GM21737 (cell line): ENCODE results near the gene LEF1.
"Not testable (repeated sequence)": the region's sequence is repeated elsewhere in the genome, so short reads cannot be mapped to it uniquely, and the experiment has no call there.

Experiments used
- ATAC-seq: cut with Tn5 transposase; IDR thresholded peaks from one replicate; pipeline ENCODE4 v1.9.1; 2021; ENCODE audit warnings: mild to moderate bottlenecking, moderate library complexity; ENCODE audit not compliant: unreplicated experiment

LEF1 gene

GRCh38 chr4:108070775-108071174 lies 98.0 kb downstream of the LEF1 start:
- ATAC-seq: no peak

- no peak for ATAC-seq
Observed at GRCh38 chr4:108068442-108068841, 100.3 kb downstream of the LEF1 start.

GRCh38 chr4:108060686-108061321 lies 107.9 kb downstream of the LEF1 start:
- no peak for ATAC-seq

GRCh38 chr4:108060164-108060563 lies 108.6 kb downstream of the LEF1 start:
- ATAC-seq: no peak

- ATAC-seq: no peak
Observed at GRCh38 chr4:108058685-108059440, 109.9 kb downstream of the LEF1 start.

DNA sequence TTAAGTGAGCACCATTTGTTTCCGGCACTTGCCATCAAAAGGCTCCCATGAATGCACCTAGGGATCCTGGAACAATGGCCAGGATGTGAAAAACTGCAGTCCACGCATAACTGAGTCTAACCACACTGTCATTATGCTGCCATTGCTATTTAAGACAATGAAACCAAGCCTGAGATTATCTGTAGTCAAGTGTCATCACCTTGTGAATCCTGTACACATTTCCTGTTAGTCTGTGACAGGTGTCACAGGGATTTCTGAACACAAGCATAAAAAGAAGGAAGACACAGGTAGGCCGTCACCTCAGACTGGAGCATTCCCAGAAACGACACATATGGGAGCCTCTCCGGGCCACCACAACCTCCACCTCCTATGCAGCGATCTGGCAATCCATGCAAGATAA lies 112.3 kb downstream of the LEF1 start:
- no peak for ATAC-seq

- no peak for ATAC-seq
Observed at GRCh38 chr4:108055787-108056186, 112.9 kb downstream of the LEF1 start.

DNA sequence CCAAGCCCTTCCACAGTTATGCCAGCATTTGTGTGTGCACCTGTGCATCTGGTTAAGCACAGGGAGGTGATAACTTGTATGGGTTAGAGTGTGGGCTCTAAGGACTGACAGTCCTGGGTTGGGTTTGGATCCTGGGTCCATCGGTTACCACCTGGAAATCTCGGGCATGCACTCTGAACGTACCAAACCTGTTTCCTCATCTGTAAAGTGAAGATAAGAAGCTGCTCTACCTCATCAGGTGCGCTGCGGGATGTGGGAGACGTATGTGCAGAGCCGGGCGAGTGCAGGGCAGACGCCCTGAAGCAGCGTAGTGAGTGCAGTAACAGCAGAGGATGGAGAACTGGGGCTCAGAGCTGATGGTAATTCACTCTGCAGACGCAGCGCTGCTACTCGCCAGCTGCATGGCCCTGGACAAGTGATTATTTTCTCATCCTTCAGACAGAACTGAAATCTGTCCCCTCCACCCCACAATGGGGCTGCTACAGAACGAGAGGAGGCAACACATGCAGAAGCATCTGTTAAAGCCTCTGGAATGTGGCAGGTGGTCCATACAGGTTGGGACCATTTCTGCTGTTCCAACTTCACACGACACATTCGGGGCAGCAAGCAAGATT lies 114.6 kb downstream of the LEF1 start:
- ATAC-seq: no peak

DNA sequence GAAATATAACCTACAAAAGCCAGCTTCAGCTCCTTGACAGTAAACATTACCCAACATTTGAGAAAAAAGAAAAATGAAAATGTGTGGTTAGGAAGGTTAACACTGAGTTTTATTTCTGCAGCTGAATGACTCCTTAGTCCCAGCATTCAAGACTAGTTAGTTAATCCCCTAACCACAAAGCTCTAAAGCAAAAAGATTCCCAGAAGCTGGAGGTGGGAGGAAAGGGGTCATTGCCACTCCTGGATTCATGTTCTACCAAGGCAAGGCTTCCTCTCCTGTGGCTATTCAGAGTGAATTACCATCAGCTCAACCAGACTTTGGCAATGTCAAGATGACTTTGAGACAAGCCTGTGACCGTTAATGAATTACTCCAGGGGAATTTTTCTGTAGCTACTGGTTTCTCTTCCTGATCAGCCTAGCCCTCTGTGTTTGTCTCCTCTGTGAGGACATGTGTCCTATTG lies 115.5 kb downstream of the LEF1 start:
- ATAC-seq: peak; percentile 92

- no peak for ATAC-seq
Observed at GRCh38 chr4:108052558-108053120, 116.1 kb downstream of the LEF1 start.

- no peak for ATAC-seq
Observed at GRCh38 chr4:108051343-108051742, 117.4 kb downstream of the LEF1 start.

DNA sequence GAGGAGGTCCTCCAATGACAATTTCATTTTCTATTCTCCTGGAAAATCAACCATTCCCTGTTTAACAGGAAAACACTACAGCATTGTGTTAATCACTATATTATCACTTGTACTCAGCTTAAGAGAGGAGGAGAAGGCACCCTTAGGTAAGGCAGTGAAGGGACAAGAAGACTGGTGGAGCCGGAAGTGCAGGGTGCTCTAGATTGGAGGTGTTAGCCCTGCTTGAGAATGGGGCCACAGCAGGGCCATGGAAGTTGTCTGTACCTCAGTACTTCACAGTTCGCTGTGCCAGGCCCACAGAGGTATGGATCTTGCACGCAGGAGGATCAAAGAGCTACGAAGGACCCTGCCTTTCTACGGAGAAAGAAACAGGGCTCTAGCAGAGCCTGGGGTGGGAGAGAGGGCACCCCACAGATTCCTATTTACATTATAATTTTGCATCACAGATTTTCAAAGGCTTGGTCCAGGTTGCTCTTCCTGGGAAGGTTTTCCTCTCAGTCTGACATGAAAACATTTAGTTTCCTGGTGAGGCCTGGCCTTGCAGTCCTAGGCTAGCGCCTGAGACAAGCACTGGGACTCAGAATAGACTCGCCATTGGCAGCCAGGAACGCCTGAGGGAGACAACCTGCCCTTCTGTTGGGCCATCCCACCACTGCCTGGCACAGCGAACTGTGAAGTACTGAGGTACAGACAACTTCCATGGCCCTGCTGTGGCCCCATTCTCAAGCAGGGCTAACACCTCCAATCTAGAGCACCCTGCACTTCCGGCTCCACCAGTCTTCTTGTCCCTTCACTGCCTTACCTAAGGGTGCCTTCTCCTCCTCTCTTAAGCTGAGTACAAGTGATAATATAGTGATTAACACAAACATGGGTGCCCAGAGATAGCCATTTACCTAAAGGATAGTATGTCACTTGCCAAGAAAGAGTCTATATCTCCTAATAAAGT lies 118.3 kb downstream of the LEF1 start:
- not testable (repeated sequence) for ATAC-seq

- no peak for ATAC-seq
Observed at GRCh38 chr4:108049406-108049805, 119.3 kb downstream of the LEF1 start.

DNA sequence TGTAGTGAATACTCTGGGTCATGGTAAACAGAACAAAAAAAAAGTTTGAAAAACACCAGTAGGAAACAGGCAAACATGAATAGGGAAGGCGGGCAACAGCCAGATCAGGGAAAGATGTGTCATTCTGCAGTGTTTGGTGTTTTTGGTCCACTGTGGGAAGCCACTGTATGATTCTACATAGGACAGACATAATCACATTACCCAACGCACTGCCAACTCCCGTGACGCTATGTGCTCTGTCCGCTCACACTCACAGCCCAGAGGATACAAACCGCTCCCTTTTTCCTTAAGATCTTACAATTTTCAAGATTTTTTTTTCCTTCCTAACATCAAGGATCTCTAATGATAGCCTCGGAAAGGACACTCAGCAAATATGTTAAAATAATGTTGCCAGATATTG lies 119.7 kb downstream of the LEF1 start:
- ATAC-seq: no peak

DNA sequence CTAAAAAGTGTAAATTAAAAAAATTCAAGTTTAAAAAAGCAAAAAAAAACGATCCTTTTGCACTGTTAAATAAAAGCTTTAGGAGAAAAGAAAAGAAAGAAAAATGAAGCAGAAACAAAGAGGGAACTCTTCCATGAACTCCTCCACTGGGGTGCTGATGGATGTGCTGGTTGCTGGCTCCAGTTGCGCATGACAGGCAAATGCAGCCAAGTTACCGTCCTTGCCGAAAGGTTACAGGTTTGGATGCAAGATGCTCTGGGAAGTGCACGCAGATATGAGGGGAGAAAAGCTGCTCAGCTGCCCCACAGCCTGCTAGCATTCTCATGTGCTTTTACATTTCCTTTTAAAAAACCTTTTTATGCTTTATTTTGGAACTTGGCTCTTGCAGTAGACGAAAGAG lies 120.6 kb downstream of the LEF1 start:
- ATAC-seq: no peak

- ATAC-seq: no peak
Observed at GRCh38 chr4:108047199-108047598, 121.5 kb downstream of the LEF1 start.

GRCh38 chr4:108045687-108046024 lies 123.1 kb downstream of the LEF1 start:
- ATAC-seq: no peak

DNA sequence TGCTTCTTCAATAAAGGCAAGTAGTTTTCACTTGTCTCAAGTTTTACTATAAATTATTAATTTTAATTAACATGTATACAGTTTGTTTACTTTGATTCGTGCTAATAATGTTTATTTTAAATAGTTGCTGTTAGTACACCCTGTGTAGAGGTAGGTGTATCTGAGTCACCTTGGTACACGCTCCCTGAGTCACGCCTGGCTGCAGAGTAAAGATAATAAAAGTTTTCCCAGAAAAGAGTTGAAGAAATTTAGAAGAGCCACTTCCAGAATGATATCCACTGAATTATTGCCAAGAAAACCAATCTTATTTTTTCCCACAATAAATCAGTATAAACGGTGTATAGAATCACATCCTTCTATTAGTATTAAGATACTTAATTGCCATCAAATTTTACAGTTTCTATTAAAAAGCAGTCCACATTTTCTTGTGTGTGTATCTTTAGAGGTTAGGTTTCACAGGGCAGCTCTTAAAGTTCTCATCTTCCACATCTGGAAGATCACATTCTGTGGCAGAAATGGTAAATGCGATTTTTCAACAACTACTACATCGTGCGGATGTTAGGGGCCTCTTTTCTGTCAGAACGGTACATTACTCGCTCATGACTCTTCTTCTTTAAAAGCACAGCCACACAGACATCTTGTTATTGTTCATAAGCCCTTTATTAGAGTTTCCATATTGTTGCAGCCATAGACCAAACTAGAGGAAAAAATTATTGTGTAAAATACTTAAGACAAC lies 123.6 kb downstream of the LEF1 start:
- ATAC-seq: no peak

DNA sequence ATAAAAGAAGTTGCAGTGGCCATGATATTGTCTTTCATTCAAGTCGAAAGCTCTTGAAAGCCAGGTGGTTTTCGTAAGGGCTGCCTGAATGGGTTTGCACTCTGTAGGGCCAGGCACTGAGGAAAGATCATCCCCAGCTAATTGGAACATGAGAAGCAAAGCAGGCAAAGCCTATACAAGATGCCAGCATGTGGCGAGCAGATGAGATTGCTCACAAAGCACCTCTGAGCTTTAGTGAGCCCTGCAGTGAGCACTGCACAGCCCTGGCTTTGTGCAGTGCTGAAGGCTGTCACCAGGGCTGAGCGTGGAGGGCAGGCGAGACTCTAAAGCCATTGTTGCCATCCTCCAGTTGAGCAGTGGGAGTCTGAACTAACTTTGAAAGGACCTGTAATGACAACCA lies 125.2 kb downstream of the LEF1 start:
- no peak for ATAC-seq

DNA sequence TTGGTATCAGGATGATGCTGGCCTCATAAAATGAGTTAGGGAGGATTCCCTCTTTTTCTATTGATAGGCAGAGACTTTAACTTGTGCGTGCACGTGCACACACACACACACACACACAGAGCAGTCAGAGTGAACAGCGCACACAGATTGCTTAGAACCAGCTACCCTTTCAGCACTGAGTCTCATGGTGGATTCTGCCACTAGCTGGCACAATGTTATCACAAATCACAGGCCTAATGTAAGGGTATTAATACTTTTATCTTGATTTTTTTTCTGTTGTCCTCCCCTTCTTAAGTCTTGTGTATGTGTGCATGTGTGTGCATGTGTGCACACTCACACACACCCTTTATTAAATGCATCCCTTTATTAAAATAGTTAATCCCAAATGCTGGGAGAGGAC lies 125.8 kb downstream of the LEF1 start:
- ATAC-seq: no peak
